Measurements from ENCODE around the gene FAAH.

FAAH gene

DNA sequence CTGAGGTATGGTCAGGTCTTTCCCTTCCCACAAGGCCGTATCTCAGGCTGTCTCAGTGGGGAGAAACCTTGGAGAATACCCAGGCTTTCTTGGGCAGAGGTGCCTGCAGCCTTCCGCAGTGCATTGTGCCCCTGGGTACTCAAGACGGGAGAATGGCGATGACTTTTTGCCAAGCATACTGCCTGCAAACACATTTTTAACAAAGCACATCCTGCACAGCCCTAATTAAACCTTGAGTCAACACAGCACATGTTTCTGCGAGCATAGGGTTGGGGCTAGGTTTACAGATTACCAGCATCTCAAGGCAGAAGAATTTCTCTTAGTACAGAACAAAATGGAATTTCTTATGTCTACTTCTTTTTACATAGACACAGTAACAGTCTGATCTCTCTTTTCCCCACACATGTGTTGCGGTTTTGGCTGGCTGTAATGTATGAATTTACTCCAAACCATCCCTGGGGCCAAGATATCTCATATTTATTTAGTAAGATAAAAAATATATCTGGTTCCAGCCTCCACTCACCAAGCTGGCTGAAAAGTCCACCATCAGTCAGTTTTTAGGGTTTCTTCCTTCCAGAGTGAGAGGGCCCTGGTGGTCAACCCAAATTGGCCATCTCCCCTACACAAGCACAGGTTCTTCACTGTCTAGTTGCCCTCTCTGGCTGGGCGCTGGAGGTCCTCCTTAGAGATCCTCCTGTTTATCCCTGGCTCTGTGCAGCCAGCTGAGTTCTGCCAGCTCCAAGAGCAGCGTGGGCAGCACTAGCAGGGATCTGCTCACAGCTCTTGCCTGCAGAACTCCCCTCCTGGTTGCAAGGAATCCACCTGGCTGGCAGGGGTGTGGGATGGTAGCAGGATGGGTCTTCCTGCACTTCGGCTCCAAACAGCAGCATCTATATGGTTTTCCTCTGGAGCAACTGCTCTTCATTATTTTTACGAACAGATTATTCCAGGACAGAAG, 2.6 kb downstream of the FAAH start:
- in situ Hi-C loops (cut with HindIII; ENCODE audit: low pct_ligation_motif_present, low pct_unique_long_range_greater_than_20kb, low sequenced_read_pairs) = no loop called here
- no peak for DNase-seq

GRCh38 chr1:46399307-46399706, 5.2 kb downstream of the FAAH start:
- in situ Hi-C loops (cut with HindIII; ENCODE audit: low pct_ligation_motif_present, low pct_unique_long_range_greater_than_20kb, low sequenced_read_pairs) = no loop called here
- no peak for DNase-seq

- DNase-seq = no peak
- in situ Hi-C loops (cut with HindIII; ENCODE audit: low pct_ligation_motif_present, low pct_unique_long_range_greater_than_20kb, low sequenced_read_pairs) = no loop called here
Measured at GRCh38 chr1:46400421-46400820, 6.3 kb downstream of the FAAH start.

GRCh38 chr1:46401154-46401913, 7.2 kb downstream of the FAAH start:
- in situ Hi-C loops (cut with HindIII; ENCODE audit: low pct_ligation_motif_present, low pct_unique_long_range_greater_than_20kb, low sequenced_read_pairs) = no loop called here
- DNase-seq = peak; percentile 11

DNA sequence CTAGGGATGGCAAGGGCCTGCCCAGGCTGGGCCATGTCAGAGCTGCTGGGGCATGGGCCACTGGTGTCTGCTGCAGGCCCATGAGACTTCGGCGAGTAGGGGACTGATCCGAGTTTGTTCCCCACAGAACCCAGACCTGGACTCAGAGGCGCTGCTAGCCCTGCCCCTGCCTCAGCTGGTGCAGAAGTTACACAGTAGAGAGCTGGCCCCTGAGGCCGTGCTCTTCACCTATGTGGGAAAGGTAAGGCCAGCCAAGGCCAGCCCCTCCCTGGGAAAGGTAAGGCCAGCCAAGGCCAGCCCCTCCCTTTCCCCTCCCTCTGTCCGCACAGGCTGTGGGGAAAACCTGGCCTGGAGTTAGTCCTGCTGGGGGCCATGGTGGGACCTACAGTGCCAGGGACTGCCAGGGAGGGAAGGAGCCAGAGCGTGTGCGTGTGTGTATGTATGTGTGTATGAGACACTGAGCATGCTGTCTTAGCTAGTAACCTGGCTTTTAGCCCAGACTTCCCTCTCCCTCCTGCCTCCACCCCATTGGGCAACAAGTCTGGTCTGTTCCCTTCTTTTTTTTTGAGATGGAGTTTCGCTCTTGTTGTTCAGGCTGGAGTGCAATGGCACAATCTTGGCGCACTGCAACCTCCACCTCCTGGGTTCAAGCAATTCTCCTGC, 8.0 kb downstream of the FAAH start:
- in situ Hi-C loops (cut with HindIII; ENCODE audit: low pct_ligation_motif_present, low pct_unique_long_range_greater_than_20kb, low sequenced_read_pairs) = no loop called here
- peak; percentile 39 for DNase-seq

GRCh38 chr1:46403916-46404315, 9.8 kb downstream of the FAAH start:
- no peak for DNase-seq
- in situ Hi-C loops (cut with HindIII; ENCODE audit: low pct_ligation_motif_present, low pct_unique_long_range_greater_than_20kb, low sequenced_read_pairs) = no loop called here

- in situ Hi-C loops (cut with HindIII; ENCODE audit: low pct_ligation_motif_present, low pct_unique_long_range_greater_than_20kb, low sequenced_read_pairs) = no loop called here
- no peak for DNase-seq
Measured at GRCh38 chr1:46404482-46405196, 10.5 kb downstream of the FAAH start.

DNA sequence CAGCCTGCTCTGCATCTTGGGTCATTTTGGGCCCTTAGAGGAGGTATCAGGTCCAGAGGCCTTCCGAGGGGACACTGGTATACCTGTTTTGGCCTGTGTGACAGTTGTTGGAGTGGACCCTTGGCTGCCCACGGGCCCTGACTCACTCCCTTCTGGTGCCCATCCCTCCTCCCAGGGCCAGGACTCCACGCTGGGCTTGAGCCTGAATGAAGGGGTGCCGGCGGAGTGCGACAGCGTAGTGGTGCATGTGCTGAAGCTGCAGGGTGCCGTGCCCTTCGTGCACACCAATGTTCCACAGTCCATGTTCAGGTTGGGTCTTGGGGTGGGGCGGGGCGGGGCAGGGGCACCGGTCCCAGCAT, 11.1 kb downstream of the FAAH start:
- in situ Hi-C loops (cut with HindIII; ENCODE audit: low pct_ligation_motif_present, low pct_unique_long_range_greater_than_20kb, low sequenced_read_pairs) = no loop called here
- DNase-seq = no peak

DNA sequence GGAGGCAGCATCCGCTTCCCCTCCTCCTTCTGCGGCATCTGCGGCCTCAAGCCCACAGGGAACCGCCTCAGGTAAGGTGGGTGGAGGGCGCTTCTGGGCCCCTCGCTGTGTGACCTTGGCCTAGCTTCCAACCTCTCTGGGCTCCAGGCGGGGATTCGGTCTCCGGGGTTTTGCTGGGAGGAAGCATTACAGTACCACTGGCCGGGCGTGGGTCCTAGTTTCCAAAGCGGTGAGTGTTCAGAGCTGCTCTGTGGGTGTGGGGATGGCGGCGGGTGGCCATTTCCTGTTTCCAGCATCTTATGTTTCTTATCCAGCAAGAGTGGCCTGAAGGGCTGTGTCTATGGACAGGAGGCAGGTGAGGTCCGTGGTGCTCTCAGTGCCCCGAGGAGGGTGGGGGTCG, 11.6 kb downstream of the FAAH start:
- DNase-seq = no peak
- in situ Hi-C loops (cut with HindIII; ENCODE audit: low pct_ligation_motif_present, low pct_unique_long_range_greater_than_20kb, low sequenced_read_pairs) = no loop called here

DNA sequence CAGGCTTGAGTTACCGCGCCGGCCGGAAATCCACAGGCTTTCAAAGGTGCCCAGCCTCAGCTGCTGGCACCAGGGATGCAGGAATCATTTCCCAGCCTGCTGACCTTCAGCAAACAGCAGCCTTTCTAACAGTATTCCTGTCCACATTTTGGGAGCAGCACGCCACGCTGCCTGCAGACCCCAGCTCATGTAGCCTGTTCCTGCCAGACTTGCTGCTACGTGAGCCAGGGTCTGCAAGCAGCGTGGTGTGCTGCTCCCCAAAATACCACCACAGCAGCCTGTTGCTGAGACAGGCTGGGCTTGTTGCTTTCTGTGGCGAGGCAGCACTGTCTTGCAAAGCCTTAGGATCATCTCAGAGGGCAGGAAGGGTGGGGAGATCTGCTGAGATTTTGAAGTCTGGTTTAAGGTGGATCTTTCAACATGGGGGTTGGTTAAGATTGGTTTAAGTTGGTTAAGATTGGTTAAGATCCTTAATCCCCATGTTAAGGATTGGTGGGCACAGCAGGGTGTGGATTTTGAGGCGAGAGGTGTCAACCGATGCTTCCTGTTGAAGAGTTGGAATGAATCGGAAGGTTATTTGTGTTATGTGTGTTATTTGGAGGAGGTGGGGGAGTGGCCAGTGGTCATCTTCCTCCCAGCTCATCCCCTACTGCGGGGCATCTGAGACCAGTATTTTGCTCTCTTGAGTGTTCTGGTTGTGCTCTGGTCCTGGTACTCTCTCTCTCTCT, 12.9 kb downstream of the FAAH start:
- in situ Hi-C loops (cut with HindIII; ENCODE audit: low pct_ligation_motif_present, low pct_unique_long_range_greater_than_20kb, low sequenced_read_pairs) = no loop called here
- DNase-seq = no peak

DNA sequence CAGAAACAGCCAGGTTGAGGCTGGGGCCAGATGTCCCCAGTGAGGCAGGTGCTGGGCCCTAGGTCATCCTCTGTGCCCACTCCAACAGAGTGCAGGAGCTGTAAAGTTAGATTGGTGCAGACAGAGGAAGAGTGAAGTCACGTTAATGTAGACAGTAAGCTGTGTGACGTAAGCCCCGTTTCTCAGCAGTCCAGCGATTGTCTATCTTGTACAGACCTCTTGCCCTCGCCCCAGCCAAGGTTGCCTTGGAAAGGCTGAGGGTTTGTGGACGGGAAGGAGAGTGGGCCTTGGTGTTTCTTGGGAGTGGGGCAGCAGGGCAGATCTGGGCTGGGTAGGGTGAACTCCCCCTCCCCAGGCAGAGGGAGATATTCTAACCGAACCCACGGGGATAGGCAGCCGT, 13.5 kb downstream of the FAAH start:
- DNase-seq = no peak
- in situ Hi-C loops (cut with HindIII; ENCODE audit: low pct_ligation_motif_present, low pct_unique_long_range_greater_than_20kb, low sequenced_read_pairs) = no loop called here

DNA sequence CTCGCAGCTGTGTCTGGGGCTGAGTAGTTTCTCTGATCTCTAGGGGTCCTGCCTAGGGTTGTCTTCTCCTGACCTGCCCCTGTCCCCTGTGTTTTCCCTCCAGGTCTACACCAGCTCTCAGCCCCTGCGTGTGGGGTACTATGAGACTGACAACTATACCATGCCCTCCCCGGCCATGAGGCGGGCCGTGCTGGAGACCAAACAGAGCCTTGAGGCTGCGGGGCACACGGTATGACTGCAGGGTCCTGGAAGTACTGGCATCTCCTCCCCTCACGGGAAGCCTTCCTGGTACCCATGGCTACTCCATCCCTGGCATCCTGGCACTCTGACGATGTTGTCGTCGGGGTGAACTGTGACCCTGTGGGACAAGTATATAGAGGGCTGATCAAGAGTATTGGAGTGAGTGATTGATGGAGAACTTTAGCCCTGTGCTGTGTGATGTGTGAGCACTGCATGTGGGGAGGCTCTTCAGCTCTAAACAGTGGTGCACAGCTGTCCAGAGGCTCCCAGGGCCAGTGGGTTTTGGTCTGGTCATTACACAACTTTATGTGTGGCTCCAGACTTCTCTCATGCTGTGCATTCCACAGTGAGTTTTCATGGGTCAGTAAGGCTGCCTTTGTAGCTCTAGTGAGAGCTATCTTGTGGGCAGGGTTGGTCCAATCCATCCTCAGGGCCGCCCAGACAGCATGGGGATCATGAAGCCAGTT, 14.4 kb downstream of the FAAH start:
- no peak for DNase-seq
- in situ Hi-C loops (cut with HindIII; ENCODE audit: low pct_ligation_motif_present, low pct_unique_long_range_greater_than_20kb, low sequenced_read_pairs) = no loop called here

- in situ Hi-C loops (cut with HindIII; ENCODE audit: low pct_ligation_motif_present, low pct_unique_long_range_greater_than_20kb, low sequenced_read_pairs) = no loop called here
- DNase-seq = no peak
Measured at GRCh38 chr1:46409063-46409372, 14.9 kb downstream of the FAAH start.

- DNase-seq = no peak
- in situ Hi-C loops (cut with HindIII; ENCODE audit: low pct_ligation_motif_present, low pct_unique_long_range_greater_than_20kb, low sequenced_read_pairs) = no loop called here
Measured at GRCh38 chr1:46410156-46411009, 16.3 kb downstream of the FAAH start.

DNA sequence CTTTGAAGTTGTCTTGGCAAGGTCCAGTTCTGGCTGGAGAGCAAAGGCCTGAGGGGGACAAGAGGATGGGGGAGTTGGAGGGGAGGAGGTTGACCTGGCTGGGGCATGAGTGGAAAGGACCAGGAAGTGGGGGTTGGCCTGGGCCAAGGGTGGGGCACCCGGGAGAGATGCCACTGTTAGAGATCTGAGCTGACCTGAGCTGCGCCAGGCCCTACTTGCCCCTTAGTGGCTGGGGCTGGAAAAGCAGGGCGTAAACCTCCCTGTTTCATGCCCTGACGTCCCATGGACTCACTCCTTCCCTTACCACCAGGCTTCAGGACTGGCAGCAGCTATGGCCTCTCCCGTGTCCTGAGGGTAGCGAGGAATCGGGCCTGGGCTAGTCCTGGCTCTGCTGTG, 16.9 kb downstream of the FAAH start:
- no peak for DNase-seq
- in situ Hi-C loops (cut with HindIII; ENCODE audit: low pct_ligation_motif_present, low pct_unique_long_range_greater_than_20kb, low sequenced_read_pairs) = no loop called here

GRCh38 chr1:46411601-46412341, 17.7 kb downstream of the FAAH start:
- no peak for DNase-seq

More at GRCh38 chr1:46411601-46412341, 17.7 kb downstream of the FAAH start:
- in situ Hi-C loops (cut with HindIII; ENCODE audit: low pct_ligation_motif_present, low pct_unique_long_range_greater_than_20kb, low sequenced_read_pairs) = no loop called here

Measured in ACHN (cell line).